Measurements from ENCODE around the gene GCH1. TPM values are rescaled to one million over a fixed set of nuclear protein-coding genes. Genes with fewer than 3 reads are reported as not detected.
A peak's percentile ranks its signal among the peaks of the same experiment; 100 is the strongest.
"Not testable (repeated sequence)": the region's sequence is repeated elsewhere in the genome, so short reads cannot be mapped to it uniquely, and the experiment has no call there.

The GCH1 gene, protein sequence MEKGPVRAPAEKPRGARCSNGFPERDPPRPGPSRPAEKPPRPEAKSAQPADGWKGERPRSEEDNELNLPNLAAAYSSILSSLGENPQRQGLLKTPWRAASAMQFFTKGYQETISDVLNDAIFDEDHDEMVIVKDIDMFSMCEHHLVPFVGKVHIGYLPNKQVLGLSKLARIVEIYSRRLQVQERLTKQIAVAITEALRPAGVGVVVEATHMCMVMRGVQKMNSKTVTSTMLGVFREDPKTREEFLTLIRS
- total RNA-seq = 1.9 TPM
- long read RNA-seq, partial matches to known transcripts = 0 of 1 reads
- long read RNA-seq, other reads (novel, unspliced or antisense) = 1 of 1 reads

DNA sequence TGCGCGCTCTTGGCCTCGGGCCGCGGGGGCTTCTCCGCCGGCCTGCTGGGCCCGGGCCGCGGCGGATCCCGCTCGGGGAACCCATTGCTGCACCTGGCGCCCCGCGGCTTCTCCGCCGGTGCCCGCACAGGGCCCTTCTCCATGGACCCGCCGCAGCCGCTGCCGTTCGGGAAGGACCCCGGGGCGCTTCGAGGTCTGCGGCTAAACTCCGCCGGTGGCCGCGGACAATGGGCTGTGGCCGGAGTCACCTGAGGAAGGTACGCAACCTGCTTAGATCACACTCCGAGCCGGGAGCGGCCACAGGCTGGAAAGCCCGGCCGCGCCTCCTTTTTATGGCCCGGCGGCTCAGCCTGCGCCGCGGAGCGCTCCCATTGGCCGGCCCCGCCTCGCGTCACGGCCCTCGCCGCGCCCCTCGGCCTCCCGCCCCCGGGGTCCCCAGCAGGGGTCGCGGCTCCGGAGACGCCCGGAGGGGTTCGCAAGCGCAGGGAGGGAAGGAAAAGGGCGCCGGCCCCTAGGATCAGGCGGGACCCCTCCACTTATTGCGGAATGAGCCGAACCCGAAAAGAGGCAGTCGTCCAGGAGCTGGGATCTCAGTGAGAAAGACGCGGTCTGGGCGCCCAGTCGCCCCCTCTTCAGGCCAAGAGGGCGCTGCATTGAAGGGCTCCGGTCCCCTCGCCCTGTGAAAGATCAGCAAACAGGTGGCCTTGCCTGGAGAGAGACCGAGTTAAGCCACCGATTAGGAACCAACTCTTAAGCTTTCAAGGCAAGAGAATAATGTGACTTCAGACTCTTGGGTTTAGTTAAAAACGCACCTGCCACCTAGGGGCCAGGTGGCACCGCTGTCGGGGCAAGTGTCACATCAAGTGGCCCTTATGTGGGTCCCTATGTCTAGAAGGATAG is at the start of gene GCH1:
Gene GCH1, minus strand, starts transcription at position 306 of the 900 bp plus-strand sequence. Its CDS starts 163 bp downstream, at position 143.
- peak; percentile 81 for DNase-seq
- intact Hi-C loops (cut with DNase I) = no loop called here

DNA sequence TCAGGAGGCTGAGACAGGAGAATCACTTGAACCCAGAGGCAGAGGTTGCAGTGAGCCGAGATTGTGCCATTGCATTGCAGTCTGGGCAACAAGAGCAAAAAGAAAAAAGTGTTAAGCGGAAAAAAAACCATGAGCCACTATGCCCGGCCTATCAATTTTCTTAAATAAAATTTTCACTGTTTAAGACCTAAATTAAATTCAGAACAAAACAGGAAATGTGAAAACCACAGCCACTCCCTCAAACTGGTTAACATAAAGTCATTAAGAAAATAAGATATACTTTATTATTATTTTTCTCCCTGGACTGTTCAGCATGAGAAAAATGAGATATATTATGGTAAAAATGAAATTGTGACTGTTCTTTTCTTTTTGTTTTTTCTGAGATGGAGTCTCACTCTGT is 44.6 kb upstream of the GCH1 start:
- no peak for ATAC-seq (ENCODE audit: poor library complexity)

More for the DNA sequence above, at the start of gene GCH1:
- peak; percentile 97 for ATAC-seq (ENCODE audit: poor library complexity)

DNA sequence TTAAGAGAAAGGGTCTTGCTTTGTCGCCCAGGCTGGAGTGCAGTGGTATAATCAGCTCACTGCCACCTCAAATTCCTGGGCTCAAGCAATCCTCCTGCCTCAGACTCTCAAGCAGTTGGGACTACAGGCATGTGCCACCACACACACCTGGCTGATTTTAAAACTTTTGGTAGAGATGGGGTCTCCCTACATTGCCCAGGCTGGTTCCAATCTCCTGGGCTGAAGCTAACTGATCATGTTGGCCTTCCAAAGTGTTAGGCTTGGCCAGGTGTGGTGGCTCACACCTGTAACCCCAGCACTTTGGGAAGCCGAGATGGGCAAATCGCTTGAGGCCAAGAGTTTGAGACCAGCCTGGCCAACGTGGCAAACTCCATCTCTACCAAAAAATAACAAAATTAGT is 43.9 kb upstream of the GCH1 start:
- intact Hi-C loops (cut with DNase I) = no loop called here
- ATAC-seq (ENCODE audit: poor library complexity) (no peak), DNase-seq (no peak)

More for the DNA sequence above, 44.6 kb upstream of the GCH1 start:
- intact Hi-C loops (cut with DNase I) = no loop called here
- no peak for DNase-seq

DNA sequence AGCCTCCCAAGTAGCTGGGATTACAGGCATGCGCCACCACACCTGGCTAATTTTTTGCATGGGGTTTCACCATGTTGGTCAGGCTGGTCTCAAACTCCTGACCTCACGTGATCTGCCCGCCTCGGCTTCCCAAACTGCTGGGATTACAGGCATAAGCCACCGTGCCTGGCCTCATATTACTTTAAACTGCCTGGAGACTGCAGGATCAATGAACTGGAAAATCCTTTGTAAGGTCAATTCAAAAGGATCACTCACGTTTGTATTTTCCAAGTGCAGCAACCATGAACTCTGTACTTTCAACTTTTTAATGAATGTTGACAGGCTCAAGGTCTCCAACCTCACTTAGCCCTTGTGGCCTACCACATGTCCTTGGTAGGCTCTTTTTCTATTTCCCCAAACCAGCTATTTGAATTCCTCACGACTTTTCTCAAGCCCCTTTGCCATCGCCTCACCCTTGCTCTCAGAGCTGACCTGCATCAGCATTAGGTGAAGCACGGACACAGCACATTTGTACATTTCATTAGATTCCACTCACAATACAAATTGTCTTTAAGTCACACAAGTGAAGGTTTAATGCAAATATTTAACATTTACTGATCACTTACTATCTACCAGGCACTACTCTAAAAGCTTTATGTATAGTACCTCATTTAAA is 42.2 kb upstream of the GCH1 start:
- intact Hi-C loops (cut with DNase I) = no loop called here
- ATAC-seq (ENCODE audit: poor library complexity) (no peak), DNase-seq (no peak)

DNA sequence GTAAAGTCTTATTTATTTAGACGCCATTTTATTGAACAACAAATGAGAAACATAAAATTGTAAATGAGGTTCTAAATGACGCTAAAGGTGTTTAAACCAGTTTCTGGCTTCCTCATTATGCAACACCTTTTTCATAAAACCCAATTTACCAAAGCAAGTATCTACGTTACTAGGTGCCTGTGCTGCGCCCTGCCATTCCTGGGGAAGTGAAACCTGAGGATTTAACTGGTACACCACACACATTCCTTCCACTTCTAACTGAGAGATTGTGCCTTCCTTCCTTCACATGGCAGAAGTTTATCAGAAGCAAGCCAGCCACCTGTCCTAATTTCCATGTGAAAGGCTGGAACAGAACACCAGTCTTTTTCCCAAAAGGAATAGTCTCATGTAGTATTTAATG is 40.3 kb upstream of the GCH1 start:
- DNase-seq (no peak), ATAC-seq (ENCODE audit: poor library complexity) (no peak)
- intact Hi-C loops (cut with DNase I) = no loop called here

DNA sequence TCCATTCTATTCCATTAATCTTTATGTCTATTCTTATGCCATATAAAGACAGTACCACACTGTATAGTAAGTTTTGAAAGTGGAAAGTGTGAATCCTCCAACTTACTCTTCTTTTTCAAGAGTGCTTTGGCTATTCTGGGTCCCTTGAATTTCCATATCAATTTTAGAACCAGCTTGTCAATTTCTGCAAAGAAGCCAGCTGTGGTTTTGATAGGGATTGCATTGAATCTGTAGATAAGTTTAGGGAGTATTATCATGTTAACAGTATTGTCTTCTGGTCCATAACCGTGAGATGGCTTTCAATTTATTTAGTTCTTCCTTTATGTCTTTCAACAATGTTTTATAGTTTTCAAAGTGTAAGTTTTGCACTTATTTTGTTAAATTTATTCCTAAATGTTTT is 34.2 kb upstream of the GCH1 start:
- no peak for ATAC-seq (ENCODE audit: poor library complexity)
- no peak for DNase-seq
- intact Hi-C loops (cut with DNase I) = no loop called here

DNA sequence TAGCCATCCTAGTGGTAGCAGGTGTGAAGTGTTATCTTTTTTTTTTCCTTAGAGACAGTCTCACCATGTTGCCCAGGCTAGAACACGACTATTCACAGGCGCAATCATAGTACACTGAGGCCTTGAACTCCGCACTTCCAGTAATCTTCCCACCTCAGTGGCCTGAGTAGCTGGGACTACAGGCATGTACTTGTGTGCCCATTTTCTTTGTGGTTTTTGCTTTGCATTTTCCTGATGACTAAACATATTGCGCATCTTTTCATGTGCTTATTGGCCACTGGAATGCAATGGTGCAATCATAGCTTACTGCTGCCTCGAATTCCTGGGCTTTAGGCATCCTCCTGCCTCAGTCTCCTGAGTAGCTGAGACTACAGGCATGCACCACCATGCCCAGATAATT is 33.3 kb upstream of the GCH1 start:
- intact Hi-C loops (cut with DNase I) = no loop called here

DNA sequence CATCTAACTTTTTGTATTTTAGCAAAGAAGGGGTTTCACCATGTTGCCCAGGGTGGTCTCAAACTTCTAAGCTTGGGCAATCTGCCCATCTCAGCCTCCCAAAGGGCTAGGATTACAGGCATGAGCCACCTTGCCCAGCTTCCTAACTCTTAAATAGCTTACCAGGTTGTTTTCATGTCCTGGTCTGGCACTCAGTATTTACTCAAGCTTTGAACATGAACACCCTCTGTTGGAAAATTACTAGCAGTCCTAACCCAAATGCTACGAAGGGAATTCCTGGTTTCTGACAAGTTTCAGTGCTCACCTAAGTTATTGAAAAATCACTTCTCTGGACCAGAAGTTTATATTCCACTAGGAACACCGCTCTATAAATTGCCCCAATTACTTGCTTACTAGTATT is 32.5 kb upstream of the GCH1 start:
- ATAC-seq (ENCODE audit: poor library complexity) = no peak
- no peak for DNase-seq
- intact Hi-C loops (cut with DNase I) = no loop called here

More for the DNA sequence above, 33.3 kb upstream of the GCH1 start:
- no peak for ATAC-seq (ENCODE audit: poor library complexity)
- no peak for DNase-seq

DNA sequence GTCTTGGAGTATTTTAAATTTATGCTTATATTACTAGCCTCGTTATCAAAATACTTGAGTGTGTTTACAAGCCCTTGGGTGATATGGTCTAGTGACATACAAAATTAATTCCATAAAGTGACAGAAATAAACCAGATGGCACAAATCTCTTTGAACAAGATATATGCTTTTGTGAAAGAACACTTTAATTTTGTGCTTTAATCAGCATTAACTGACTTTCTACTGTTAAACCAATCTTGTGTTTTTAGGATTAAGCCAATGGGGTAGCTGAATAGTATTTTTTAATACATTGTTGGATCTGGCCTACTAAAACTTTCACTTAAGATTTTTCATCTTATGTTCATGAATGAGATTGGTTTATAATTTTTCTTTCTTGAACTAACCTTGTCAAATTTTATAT is 30.4 kb upstream of the GCH1 start:
- ATAC-seq (ENCODE audit: poor library complexity) (no peak), DNase-seq (no peak)
- intact Hi-C loops (cut with DNase I) = no loop called here

DNA sequence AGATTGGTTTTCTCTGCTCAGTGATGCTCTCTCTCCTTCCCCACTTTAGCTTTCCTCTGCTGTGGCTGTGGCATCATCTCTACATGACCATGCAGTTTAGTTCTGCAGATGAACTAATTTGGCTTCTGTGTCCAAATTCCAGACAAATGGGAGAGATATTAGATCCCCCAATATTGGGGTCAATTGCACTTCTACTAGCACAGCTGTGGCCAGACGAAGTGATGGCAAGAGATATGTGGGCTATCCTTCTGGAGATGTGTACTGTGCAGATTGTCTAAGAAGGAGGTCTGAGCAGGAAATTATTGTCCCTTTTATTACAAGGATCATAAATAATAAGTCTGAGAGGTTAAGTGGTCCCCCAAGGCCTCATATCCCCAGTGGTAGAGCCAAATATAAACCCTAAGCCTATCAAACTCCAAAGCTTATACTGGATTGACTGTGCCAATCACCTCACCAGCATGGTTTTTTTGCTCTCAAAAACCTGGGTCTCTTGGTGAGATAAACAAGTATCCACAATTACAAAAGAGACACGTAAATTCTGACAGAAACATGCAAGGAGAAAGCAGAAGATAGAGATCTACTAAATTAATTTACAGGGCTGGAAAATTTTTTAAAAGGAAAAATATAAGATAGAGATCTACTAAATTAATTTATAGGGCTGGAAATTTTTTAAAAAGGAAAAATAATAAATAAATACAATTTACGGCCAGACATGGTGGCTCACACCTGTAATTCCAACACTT is 29.1 kb upstream of the GCH1 start:
- intact Hi-C loops (cut with DNase I) = no loop called here
- ATAC-seq (ENCODE audit: poor library complexity) = no peak

DNA sequence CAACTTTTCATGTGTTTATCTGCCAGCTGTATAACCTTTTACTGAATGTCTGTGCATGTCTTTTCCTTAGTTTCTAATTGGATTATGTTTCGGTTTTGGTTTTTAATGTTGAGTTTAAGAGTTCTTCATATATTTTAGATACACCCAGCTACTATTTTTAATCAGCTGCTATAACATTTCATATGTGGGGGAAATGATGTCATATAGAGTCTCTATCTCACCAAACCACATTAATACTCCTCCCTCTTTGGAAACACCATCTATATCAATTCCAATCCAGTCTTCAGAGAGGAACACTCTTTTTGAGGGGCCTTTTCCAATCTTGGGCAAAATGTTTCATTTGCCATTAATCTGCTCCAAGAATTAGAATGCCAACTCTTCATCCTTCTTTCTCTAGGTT is 28.5 kb upstream of the GCH1 start:
- intact Hi-C loops (cut with DNase I) = no loop called here
- ATAC-seq (ENCODE audit: poor library complexity) = no peak

More for the DNA sequence above, 29.1 kb upstream of the GCH1 start:
- no peak for DNase-seq

DNA sequence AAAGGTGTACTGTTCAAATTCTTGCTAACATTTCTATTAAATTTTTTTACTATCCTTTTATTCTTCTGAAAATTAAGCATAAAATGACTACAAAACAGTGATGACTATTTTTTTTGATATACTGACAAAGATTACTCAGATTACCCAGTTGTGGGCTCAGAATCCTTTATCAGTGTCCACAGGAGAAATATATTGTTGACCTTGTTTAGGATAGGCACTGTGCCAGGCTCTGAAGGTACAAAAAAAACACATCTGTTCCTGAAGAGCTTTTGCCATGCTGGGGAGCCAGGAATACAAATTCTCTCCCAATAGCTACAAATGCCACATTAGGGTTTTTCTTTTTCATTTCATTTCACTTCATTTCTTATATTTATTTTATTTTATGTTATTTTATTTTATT is 26.9 kb upstream of the GCH1 start:
- no peak for ATAC-seq (ENCODE audit: poor library complexity)
- no peak for DNase-seq
- intact Hi-C loops (cut with DNase I) = no loop called here

More for the DNA sequence above, 28.5 kb upstream of the GCH1 start:
- DNase-seq = no peak

DNA sequence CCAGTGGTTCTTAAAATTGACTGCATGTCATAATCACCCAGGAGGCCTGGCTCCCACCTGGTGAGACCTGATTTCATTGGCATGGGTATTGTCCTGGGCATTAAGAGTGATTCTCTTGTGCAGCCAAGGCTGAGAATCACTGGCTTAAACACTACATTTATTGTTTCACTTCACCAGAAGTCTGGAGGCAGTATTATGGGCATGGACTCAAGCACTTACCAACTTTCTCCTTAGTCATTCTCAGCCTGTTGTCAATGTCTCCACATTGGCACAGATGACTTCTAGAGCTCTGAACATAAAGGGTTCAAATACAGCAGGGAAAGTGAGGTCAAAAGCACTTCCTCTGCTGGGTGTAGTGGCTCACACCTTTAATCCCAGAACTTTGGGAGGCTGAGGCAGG is 25.6 kb upstream of the GCH1 start:
- DNase-seq (no peak), ATAC-seq (ENCODE audit: poor library complexity) (no peak)
- intact Hi-C loops (cut with DNase I) = no loop called here

DNA sequence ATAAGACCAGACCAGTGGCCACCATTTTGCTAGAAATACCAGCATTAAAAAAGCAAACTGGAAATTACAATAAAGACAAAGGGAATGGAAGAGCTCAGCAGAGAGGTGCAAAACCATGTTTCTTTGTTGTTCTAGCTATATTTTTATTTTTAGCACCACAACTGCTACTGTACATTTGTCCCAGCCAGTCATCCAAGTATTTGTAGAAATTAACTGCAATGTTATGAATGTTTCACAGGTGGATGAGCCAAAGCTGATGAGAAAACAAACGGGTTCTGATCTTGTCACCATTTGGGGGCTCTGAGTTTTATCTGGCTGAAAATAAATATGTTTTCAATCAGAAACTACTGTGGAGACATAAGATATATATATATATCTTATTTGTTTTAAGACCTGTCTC is 24.9 kb upstream of the GCH1 start:
- ATAC-seq (ENCODE audit: poor library complexity) (no peak), DNase-seq (no peak)
- intact Hi-C loops (cut with DNase I) = no loop called here

DNA sequence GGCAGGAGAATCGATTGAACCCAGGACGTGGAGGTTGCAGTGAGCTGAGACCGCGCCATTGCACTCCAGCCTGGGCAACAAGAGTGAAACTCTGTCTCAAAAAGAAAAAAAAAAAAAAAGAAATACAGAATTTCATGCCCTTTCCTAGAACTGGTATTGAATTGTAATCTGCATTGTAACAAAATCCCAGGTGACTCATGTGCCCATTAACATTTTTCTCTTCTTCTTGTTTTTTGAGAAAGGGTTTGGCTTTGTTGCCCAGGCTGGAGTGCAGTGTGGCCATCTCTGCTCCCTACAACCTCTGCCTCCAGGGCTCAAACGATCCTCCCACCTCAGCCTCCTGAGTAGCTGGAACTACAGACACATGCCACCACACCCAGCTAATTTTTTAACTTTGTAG is 23.9 kb upstream of the GCH1 start:
- intact Hi-C loops (cut with DNase I); ATAC-seq (ENCODE audit: poor library complexity); DNase-seq: not testable (repeated sequence)

DNA sequence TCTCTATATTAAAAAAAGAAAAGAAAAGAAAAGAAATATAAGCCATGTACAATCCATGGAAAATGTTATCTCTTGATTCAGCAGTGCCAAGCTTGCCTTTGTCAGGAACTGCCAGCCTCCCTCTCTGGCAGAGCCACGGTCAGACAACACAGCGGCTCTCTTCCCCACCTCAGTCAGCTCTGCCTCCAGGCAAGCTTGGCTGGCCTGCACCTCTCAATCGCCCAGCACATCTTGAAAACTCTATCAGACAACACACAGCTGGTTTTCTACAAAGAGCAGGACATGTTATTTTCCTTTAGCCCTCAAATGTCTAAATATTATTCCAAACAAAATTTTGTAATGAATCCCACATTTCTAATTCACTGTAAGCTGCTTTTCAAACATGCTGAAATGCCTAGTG is 20.0 kb upstream of the GCH1 start:
- intact Hi-C loops (cut with DNase I) = no loop called here
- ATAC-seq (ENCODE audit: poor library complexity) (no peak), DNase-seq (no peak)

DNA sequence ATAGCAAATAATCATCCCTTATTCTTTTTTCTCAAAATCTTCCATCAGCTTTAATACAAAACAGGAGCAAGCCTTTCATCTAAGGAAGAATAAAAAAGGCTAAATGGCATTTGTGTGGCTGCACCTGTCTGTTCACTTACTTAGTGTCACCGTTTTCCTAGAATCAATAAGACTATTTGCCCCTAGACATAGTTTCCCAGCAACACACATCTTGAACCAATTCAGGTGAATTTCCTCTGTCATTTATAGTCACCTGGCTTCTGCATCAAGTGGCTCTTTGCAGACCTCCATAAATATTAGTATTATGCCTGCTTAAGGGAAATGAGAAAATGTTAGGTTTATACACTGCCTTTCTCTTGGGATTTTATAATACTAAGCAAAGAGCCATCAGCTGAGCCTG is 17.4 kb upstream of the GCH1 start:
- intact Hi-C loops (cut with DNase I) = no loop called here
- ATAC-seq (ENCODE audit: poor library complexity) (no peak), DNase-seq (no peak)

DNA sequence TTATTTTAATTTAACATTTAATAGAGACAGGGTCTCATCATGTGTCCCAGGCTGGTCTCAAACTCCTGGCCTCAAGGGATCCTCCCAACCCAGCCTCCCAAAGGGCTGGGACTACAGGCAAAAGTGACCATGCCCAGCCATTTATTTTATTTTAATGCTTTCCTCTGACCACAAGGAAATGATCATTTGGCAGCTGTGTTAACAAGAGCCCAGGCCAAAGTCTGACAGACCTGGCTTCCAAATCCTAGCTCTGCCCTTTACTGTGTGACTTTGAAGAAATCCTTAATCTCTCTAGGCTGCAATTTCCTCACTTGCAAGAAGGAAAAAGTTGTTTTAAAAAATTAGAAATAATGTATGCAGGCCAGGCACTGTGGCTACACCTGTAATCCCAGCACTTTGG is 16.7 kb upstream of the GCH1 start:
- no peak for ATAC-seq (ENCODE audit: poor library complexity)
- intact Hi-C loops (cut with DNase I) = no loop called here

DNA sequence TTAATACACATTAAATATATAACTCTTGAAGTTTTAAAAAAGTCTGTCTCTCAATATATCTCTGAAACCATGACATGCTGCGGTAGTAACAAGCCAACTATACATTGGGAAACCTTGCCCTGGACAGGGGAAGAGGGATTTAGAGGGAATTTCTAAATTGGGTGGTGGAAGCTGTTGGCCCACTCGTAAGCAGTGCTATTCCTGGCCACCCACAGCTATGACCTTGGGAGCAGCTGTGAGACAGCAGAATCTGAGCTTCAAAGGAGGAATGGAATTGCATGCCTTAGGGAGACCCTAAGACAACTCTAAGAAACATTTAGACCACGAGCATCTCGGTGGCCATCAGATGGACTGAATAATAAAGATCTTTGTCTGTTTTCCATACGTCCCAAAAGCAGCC is 15.8 kb upstream of the GCH1 start:
- ATAC-seq (ENCODE audit: poor library complexity) = peak; percentile 46
- intact Hi-C loops (cut with DNase I) = no loop called here
- DNase-seq = no peak

More for the DNA sequence above, 16.7 kb upstream of the GCH1 start:
- DNase-seq = no peak

Data from Right ventricle myocardium superior (tissue), 1 donor.